Gastroesophageal sphincter (tissue), 3 donors: ENCODE data around the gene B4GALT1.

ENCODE experiments used
- CTCF ChIP-seq, 4 experiments: fragments of 200-600 bp in 2 of 4; fragments of 450-650 bp in 2 of 4; sonication (generic) in 1 of 4; IDR thresholded peaks; one replicate each; pipeline ENCODE4 v1.5.1; 2017 to 2019; ENCODE audit warnings: antibody characterized with exemption in 4 of 4, mild to moderate bottlenecking in 2 of 4, moderate library complexity in 2 of 4
- POLR2A ChIP-seq, 2 donors: fragments of 450-650 bp; IDR thresholded peaks; one replicate each; pipeline ENCODE4 v1.6.1; 2017; ENCODE audit warnings: antibody characterized with exemption in 2 of 2, mild to moderate bottlenecking in 2 of 2, moderate library complexity in 1 of 2
- POLR2AphosphoS5 ChIP-seq: sonication (generic); formaldehyde crosslinking; IDR thresholded peaks from one replicate; pipeline ENCODE4 v1.6.1; 2017; ENCODE audit warnings: antibody characterized with exemption

GRCh38 chr9:33148367-33149014, 18.6 kb downstream of the B4GALT1 start:
- TF ChIP-seq POLR2AphosphoS5 (no peak), CTCF (IDR thresholded peaks at IDR 0.05) (no peak), POLR2A (IDR thresholded peaks at IDR 0.05) (no peak)
